Activated CD4-positive, alpha-beta T cell treated with anti-CD3 and anti-CD28 coated beads, Interleukin-10, Interleukin-2, amounts not matched to agents 100 ng/mL and 50 ng/mL, durations not matched to agents 16 hours and 8 hours (primary cell): Measurements from ENCODE around the gene SHISAL2B.
A peak's percentile ranks its signal among the peaks of the same experiment; 100 is the strongest.
"Not testable (repeated sequence)": the region's sequence is repeated elsewhere in the genome, so short reads cannot be mapped to it uniquely, and the experiment has no call there.

Experiments used
- DNase-seq: peaks from one replicate; pipeline ENCODE4 v3.0.0-alpha.2; 2020

The SHISAL2B gene

DNA sequence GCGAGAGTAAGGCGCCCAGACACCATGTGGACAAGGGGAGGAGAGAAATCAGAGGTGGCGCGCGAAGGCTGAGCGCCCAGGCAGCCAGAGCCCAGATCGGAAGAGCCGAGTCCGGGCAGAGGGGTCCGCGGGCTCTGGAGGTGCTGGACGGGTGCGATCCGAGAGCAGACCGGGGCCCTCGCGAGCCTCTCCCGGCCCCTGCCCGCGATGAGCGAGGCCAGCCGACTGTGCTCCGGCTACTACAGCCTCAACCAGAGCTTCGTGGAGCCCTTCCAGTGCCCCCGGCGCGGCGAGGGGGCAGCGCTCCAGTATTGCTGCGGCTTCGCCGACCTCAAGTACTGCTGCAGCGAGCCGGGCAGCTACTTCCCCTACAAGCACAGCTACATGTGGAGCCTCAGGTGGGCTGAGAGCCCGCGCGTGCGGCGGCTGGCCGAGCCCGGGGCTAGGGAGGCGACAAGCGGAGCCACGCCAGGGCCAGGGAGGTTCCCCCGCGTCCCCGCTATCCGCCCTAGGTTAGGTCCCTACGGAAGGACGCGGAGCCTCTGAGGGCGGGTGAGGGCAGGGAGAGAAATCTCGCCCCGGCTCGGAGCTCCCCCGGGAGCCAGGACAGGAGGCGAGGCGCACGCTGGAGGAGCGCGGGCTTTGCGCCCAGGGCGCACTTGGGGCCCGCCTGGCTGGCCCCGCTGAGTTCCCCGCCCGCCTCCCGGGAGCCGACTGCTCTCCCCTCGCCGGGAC, at the start of gene SHISAL2B:
Gene SHISAL2B, plus strand, starts transcription at position 87 of the 735 bp plus-strand sequence. Its CDS starts 121 bp downstream, at position 208.
- no peak for DNase-seq

DNA sequence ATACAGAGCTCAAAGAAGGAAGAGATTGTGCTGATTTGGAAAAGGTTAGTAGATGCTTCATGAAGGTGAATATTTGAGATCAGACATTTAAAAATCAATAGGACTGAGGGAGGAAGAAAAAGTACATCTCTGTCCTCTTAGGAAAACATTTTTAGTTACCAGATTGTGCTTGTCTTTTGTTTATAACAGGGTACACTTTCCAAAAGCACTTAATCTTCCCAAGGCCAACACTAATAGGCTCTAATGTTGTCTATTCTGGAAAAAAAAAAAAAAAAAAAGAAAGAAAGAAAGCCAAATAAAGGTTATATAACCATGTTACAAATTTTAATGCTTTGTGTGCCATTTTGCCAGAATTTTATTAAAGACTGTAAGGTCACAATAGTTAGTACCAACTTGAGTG, 45.5 kb upstream of the SHISAL2B start:
- no peak for DNase-seq

DNA sequence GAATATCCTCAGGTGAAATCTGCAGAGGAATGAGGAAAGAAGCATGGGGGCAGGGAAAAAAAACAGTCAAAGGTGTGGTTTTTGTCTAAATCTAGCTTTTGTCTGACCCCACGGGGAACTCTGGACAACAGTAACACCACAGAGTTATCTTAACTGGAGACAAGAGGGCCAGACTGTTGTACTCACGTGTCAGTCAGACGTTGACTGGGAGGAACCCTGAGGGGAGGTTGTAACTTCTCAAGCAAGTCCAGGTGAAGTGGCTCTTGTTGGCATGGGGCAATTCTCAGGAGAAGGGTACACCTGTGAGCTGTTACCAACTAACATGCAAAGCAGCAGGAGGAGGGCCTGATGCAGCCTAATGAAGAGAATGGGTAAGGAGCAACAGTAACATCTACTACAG, 44.1 kb upstream of the SHISAL2B start:
- DNase-seq, result no peak

DNA sequence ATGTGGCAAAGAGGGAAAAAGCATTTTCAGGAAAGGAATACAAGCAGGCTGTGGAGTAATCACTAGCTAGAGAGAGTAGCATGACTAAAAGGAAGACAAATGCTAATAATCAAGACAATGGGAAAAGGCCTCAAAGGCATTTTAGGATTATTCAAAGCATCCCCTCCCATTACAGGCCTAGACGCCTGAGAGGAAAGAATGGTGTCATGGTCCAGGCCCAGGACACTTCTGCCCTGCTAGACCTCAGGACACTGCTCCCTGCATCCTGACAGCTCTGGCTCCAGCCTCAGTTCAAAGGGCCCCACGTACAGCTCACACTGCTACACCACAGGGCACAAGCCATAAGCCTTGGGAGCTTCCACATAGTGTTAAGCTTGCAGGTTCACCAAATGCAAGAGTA, 40.8 kb upstream of the SHISAL2B start:
- DNase-seq, result no peak

DNA sequence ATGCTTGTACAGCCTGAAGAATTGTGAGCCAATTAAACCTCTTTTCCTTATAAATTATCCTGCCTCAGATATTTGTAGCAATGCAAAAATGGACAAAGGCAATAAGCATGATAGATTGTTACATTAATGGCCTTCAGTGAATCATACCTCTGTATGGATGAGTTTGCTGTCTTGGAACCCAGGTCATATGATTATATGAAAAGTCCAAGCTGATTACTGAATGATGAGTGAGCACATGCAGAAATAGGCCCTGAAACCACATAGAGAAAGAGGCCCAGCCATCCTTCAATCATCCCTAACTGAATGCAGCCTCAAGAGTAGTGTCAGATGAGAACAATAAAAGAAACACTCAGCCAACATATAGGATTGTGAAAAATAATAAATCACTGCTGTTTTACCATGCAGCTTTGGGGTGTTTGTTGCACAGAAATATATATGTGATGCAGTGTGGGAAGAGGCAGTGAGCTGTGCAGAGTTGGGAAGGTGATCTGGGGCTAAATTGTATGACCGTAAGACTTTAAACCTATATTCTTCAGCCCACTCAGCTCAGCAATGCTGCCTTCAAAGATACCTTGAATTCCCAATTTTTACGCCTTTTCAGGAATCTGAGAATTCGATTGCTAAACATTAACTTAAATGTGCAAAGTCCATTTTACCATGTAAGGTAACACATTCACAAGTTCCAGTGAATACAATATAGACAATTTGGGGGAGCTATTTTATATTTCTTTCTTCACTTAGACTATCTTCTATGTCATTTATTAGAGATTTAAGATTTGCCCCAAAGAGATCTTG, 36.3 kb upstream of the SHISAL2B start:
- no peak for DNase-seq

DNA sequence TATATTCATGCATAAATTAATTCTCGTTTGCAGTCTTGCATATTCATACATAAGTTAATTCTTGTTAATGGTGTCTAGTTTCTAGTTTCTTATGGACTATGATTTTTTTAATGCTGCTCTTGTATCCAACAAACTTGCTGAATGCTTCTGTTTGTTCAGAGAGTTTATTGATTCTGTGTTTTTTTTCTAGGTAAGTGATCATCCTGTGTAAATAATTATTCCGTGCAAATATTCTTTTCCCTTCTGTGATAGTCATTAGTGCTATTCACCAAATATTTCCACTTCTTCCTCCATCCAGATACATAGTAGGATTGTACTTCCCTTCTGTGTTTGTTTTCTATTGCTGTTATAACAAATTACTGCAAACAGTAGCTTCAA, 35.8 kb upstream of the SHISAL2B start:
- DNase-seq, result no peak

DNA sequence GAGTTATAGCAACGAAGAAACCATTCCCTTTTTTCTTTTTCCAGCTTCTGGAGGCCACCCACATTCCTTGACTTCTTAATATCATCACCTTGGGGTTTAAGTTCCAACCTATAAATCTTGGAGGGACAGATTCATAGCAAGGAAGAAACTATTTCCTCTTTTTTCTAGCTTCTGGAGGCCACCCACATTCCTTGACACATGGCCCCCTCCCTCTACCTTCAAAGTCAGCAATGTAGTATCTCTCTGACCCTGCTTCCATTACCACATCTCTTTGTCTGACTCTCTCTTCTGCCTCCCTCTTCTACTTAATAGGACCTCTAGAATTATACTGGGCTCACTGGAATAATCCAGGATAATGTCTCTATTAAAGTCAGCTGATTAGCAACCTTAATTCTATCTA, 34.7 kb upstream of the SHISAL2B start:
- no peak for DNase-seq

DNA sequence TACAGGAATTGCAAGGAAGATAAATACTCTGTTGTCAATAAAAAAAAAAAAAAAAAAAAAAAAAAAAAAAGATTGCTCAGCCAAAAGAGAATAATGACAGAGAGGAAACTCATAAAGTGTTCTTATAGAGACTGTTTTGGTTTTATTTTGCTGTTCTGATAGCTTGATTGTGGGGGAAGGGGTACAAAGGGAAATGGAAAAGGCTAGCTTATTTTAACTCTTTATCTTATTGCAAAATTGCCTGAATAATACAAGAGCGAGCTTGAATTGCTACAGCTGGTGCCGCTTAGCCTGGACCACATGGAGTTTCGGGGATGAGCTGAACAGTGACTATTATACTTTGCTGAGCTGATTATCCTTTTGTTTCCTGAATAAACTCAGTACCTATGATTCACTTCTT, 31.0 kb upstream of the SHISAL2B start:
- no peak for DNase-seq

DNA sequence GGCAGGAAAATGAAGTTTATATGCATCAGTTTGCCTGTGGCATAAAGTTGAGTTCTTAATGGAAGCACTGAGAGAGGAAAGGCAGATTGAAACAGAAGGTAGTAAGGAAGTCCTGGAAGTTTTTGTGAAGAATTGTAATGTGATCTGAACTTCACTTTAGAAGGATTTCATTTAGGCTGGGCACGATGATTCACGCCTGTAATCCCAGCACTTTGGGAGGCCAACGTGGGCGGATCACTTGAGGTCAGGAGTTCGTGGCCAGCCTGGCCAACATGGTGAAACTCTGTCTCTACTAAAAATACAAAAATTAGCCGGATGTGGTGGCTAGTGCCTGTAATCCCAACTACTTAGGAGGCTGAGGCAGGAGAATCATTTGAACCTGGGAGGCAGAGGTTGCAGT, 27.1 kb upstream of the SHISAL2B start:
- DNase-seq, result not testable (repeated sequence)

DNA sequence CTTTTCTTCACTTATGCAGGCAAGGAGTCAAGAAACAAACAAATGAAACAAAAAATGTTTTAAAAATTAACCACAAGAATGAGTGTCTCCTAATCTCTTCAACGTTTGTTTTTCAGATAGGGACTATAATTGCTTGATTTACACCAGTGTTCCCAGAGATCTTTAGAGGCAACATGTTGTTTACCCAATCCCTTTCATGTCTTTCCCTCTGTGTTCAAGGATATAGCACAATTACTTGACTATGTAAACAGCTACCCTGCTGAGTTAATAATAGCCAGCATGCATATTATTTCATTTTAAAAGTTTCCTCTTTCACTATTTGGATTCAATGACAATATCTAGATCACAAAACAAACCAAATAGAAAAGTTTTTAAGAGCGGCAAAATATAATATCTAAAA, 25.1 kb upstream of the SHISAL2B start:
- no peak for DNase-seq

DNA sequence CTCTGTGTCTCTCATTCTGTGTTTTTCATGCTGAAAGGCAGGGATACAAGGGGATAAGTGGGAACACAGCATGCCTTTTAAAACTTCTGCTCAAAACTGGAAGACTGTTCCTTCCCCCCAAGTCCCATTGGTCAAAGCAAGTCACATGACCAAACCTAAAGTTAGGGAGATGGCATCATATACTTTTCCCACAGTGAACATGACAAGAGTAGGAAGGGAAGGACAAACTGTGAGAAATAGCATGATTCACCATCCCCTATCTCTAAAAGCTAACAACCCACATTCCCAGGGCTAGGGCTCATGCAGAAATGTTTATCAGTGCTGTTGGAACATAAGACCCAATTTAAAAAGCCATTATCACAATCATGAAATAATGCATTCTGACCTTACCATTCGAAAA, 24.2 kb upstream of the SHISAL2B start:
- DNase-seq, result no peak

DNA sequence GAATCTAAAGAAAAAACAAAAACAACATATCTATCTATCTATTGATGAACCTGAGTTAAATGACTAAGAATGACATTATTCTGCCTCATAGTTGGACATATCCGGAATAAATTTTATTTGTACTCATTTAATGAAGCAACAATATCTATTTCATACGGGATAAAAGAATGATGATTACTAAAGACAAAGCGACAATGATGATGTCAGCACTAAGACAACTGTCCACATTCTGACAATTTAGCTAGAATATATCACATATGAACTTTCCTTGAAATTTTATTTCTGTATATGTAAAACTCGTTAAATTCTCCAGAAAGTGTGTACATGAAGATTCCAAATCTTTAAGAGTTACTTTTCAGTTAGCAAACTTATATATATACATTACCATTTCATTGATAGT, 23.2 kb upstream of the SHISAL2B start:
- DNase-seq, result no peak

DNA sequence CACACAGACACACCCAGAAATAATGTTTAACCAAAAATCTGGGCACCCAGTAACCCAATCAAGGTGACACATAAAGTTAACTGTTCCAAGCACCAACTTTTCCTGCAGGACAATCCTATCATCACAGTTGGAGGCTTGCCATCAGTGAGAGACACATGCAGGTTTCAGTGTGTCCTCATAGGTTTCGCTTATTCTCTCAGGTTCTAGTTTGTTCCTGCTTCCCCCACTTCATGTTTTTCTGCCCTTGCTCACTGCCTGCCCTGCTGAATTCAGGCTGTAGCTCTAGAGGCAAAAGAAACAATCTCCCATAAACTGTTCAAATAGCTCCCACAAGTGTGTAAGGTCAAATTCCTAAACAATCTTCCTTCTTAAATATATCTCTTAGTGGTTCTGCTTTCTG, 20.0 kb upstream of the SHISAL2B start:
- DNase-seq, result no peak

DNA sequence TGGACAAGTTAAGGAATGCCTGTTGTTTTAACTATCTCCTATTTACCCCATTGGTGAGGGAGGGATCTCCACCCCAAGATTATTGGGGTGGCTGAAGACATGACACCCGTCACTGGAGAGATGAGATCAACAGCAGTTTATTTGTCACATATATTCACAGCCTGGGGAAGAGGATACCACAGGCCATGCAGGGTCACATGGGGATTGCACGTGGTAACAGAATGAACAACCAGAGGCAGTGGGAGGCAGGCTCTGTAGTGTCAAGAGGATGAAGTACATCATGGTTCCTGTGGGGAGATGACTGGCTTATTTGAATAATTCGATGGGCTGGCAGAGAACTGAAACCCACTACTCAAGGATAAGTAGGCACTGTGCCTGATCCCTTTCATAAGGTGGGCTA, 18.6 kb upstream of the SHISAL2B start:
- peak; percentile 7 for DNase-seq

DNA sequence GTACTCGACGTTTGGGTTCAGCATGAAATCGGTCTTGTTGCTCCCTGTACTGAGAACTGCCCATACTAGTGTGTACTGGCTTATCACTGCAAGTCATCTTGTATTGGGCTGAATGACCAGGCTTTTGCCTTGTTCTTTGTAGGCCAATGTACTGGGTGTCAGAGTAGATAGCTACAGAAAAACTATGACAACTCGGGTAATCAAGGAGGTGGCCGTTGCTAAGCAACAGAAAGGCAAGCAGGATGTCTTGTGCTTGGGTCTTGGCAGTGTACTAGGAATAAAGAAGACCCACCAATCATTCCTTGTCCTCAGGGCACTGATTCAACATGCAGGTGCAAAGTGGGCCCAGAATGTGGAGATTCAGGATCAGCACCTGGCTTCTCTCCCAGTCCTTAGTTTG, 11.9 kb upstream of the SHISAL2B start:
- DNase-seq, result no peak

DNA sequence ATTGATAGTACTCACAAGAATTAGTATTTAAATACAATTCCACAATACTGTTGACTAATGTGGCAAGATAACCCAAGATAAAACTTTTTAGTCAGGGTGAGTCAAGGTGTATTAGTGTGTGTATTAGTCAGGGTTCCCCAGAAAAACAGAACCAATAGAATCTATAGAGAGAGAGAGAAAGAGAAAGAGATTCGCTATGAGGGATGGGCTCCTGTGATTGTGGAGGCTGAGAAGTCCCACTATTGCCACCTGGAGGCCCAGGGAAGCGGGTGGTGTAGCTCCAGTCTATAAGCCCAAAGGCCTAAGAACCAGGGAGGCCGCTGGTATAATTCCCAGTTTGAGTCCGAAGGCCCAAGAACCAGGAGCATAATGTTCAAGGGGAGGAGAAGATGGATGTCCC, 10.0 kb upstream of the SHISAL2B start:
- no peak for DNase-seq

DNA sequence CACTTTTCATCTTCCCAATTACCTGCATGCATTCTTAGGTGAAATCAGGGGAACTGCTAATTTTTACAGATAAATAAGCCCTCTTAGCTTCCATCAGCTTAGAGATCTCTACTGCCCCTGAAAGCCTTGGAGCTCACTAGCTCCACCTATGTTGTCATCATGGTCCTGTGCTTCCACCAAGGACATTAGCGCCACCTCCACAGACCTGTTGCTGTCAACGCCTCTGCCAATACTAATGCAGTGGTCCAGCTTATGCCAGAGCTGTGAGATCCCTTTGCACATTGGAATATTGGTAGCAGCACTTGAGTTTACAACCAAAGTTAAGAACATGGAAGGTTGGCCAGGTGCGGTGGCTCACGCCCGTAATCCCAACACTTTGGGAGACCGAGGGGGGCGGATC, 7.7 kb upstream of the SHISAL2B start:
- no peak for DNase-seq

DNA sequence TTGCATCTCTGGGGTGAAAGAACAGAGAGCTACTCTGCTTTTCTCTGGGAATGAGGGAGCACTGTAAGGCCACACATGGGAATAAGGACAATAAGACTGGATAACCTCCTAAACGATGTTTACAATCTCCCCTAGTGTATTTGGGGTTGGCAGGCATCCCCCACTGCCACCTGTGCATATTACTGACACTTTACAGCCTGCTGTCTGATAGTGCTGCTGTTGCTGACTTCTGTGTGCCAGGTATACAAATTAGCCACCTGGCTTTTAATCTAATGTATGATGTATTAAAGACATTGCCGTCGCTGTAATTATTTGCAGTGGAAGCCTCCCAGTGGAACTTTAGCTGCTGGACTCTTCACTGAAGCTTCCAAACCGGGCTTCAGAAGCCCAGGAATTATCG, 4.4 kb upstream of the SHISAL2B start:
- no peak for DNase-seq

DNA sequence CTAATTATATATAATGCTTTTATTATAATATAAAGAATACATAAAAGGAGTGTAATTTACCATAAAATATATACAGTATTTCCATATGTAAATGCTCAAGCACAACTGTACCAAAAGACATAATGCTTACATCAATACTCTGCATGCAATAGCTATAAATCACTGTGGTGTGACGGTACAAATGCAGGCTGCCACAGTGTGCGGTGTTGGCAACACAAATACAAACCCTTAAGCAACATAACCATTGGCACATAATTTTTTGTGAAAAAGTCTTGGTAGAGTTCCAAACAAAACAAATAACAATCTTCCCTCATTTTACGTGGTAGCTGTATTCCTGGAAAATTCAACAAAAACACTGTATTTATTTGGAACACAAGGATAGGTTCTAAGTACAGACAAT, 1.9 kb upstream of the SHISAL2B start:
- no peak for DNase-seq

DNA sequence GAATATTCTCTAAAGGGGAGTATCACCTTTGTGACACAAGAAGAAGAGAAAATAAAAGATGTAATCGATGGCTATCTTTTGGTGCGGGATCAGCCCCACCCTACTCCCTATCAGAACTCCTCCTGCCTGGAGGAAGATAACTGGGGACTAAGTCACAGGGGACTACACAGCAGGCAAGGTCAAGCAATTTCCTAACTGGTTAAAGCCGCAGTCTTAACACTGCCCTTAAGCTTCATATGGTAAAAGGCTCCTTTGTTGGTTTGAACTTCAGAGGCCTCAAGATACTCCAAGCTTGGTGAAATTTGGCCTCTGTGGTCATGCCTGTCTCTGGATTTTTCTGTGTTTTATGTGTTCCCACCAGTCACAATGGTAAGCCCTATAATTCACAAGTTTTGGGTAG, 1.3 kb upstream of the SHISAL2B start:
- DNase-seq, result no peak

DNA sequence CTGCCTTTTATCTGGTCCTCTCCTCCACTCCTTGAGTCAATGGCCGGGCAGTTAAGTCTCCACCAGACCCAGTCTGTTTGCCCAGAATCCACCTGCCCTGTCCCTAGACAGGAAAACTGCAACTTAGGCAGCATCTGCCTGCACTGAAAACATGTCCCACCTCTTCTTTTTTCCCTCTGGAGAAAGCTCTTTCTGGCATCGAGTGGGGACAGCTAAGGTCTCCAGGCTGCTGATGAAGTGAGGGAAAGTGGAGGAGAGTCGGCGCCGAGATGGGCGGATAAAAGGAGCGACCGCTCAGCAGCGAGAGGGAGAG, 243 bp upstream of the SHISAL2B start:
- DNase-seq, result no peak

DNA sequence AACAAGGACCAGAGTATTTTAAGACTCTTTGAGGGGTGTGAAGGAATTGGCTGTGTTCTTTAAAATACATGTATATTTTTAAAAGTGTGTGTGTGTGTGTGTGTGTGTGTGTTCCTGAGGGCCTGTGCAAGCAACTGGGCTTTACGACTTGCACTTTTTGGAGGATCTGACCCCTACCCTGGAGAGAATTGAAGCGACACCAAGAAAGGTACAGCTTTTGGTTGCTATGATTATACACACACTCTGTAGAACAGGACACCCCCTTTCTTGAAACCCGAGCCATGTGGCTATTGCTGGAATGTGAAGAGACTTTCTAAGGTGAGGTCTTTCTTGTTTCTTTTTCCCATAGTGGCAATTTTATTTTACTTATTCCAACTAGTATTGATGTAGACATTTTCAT, 988 bp downstream of the SHISAL2B start:
- DNase-seq, result no peak

DNA sequence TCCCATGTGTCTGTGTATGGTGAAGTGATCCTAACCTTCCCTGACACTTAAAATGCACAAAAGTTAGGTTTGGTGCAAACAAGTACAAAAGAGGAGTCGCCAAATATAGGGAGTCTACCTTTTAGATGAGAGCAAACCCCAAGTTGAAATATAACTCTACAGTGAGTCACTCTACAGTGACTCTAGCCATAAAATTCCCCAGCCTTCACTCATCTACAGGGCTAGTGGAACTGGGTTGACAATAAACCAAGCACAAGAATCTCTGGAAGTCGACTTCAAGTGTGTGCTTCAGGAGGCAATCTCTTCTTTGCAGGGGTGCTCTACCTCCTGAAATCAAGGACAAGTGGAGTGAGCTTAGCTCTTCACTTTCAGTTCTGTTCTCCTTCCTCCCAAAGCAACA, 3.3 kb downstream of the SHISAL2B start:
- DNase-seq, result no peak

DNA sequence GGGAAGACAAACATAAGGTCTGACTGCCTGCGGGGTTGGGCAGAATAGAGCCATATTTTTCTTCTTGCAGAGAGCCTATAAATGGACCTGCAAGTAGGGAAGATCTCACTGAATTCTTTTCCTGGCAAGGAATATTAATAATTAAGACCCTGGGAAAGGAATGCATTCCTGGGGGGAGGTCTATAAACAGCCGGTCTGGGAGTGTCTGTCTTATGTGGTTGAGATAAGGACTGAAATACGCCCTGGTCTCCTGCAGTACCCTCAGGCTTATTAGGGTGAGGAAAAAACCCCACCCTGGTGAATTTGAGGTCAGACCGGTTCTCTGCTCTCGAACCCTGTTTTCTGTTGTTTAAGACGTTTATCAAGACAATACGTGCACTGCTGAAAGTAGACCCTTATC, 6.1 kb downstream of the SHISAL2B start:
- not testable (repeated sequence) for DNase-seq

DNA sequence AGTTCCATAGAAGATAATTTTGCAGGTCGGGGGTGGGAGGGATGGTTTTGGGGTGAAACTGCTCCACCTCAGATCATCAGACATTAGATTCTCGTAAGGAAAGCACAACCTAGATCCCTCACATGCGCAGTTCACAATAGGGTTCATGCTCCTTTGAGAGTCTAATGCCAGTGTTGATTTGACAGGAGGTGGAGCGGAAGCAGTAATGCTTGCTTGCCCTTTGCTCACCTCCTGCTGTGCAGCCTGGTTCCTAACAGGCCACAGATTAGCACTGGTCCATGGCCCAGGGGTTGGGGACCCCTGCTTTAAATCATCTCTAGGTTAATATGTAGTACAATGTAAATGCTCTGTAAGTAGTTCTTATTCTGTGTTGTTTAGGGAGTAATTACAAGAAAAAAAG, 10.5 kb downstream of the SHISAL2B start:
- DNase-seq, result no peak
